Cerebellar cortex (tissue), 1 donor: Measurements from ENCODE around the gene ZRANB1.
"Not testable (repeated sequence)": the region's sequence is repeated elsewhere in the genome, so short reads cannot be mapped to it uniquely, and the experiment has no call there.

Source experiments
- DNase-seq: peaks from one replicate; pipeline ENCODE4 v3.0.0-alpha.2; 2015; ENCODE audit warnings: low spot score

ZRANB1 gene

GRCh38 chr10:124963866-124964720 is 22.2 kb downstream of the ZRANB1 start:
- no peak for DNase-seq

GRCh38 chr10:124966008-124966407 is 24.1 kb downstream of the ZRANB1 start:
- DNase-seq = no peak

GRCh38 chr10:124967255-124967654 is 25.3 kb downstream of the ZRANB1 start:
- no peak for DNase-seq

GRCh38 chr10:124971276-124971675 is 29.4 kb downstream of the ZRANB1 start:
- DNase-seq = no peak

GRCh38 chr10:124972637-124973036 is 30.7 kb downstream of the ZRANB1 start:
- DNase-seq = no peak

GRCh38 chr10:124974131-124974530 is 32.2 kb downstream of the ZRANB1 start:
- DNase-seq = peak; percentile 49

GRCh38 chr10:124975977-124976514 is 34.1 kb downstream of the ZRANB1 start:
- DNase-seq = no peak

- no peak for DNase-seq
These were observed 35.2 kb downstream of the ZRANB1 start for GRCh38 chr10:124977161-124977560.

GRCh38 chr10:124977648-124978375 is 35.9 kb downstream of the ZRANB1 start:
- DNase-seq = peak; percentile 75

- DNase-seq = no peak
These were observed 36.4 kb downstream of the ZRANB1 start for GRCh38 chr10:124978376-124978725.

GRCh38 chr10:124983321-124983720 is 41.4 kb downstream of the ZRANB1 start:
- no peak for DNase-seq

GRCh38 chr10:124984376-124984775 is 42.5 kb downstream of the ZRANB1 start:
- DNase-seq = no peak

- DNase-seq = no peak
These were observed 43.2 kb downstream of the ZRANB1 start for GRCh38 chr10:124985162-124985561.

GRCh38 chr10:124987788-124988187 is 45.9 kb downstream of the ZRANB1 start:
- DNase-seq = no peak

GRCh38 chr10:124988753-124989152 is 46.8 kb downstream of the ZRANB1 start:
- not testable (repeated sequence) for DNase-seq

GRCh38 chr10:124989526-124989925 is 47.6 kb downstream of the ZRANB1 start:
- no peak for DNase-seq

- DNase-seq = no peak
These were observed 49.0 kb downstream of the ZRANB1 start for GRCh38 chr10:124990671-124991625.

- DNase-seq = no peak
These were observed 49.9 kb downstream of the ZRANB1 start for GRCh38 chr10:124991835-124992234.

- peak; percentile 85 for DNase-seq
These were observed 50.8 kb downstream of the ZRANB1 start for GRCh38 chr10:124992462-124993344.

GRCh38 chr10:124993345-124993708 is 51.4 kb downstream of the ZRANB1 start:
- DNase-seq = no peak
